Measurements from ENCODE around the gene PROKR2. TPM values are rescaled to one million over a fixed set of nuclear protein-coding genes. Genes with fewer than 3 reads are reported as not detected.

Gene PROKR2
- total RNA-seq, 6 experiments from 2014 or later, result not detected

DNA sequence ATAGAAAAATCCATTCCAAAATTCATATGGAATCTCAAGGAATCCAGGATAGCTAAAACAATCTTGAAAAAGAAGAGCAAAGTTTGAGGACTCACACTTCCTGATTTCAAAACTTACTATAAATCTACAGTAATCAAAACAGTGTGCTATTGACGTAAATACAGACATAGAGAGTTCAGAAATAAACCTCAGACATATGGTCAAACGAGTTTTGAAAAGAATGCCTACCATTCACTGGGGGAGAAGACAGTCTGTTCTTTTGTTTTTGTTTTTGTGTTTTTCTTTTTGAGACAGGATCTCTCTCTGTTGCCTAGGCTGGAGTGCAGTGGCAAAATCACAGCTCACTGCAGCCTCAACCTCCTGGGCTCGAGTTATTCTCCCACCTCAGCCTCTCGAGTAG lies 25.3 kb upstream of the PROKR2 start:
- TF ChIP-seq CTCF (IDR thresholded peaks at IDR 0.05), result no peak
- Mint-ChIP-seq H3K27me3 (ENCODE audit: insufficient read depth) (no peaks in the 10 kb centered on the region; the same call in 1 of the 2 replicates), H3K4me1 (ENCODE audit: low read depth) (no peaks in the 10 kb centered on the region), H3K27ac (no peak overlapping the region), H3K4me3 (no peak overlapping the region), H3K36me3 (ENCODE audit: low read depth) (no peaks in the 10 kb centered on the region), H3K9me3 (no peaks in the 10 kb centered on the region)
- DNase-seq, result no peak

DNA sequence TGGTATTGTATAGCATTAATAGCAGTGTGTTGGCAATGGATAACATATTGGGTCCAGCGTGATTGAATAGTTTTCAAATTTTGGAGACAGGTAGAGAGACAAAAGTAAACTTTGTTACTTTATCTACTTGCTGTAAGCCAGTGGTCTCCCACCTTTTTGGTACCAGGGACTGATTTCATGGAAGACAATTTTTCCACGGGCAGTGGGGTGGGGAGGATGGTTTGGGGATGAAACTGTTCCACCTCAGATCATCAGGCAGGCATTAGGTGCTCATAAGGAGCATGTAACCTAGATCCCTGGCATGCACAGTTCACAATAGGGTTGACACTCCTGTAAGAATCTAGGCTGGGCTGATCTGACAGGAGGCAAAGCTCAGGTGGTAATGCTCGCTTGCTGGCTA lies 14.6 kb upstream of the PROKR2 start:
- no peak for TF ChIP-seq CTCF (IDR thresholded peaks at IDR 0.05)
- Mint-ChIP-seq H3K36me3 (ENCODE audit: low read depth) (no peaks in the 10 kb centered on the region), H3K9me3 (no peaks in the 10 kb centered on the region), H3K27ac (no peak overlapping the region), H3K27me3 (ENCODE audit: insufficient read depth) (peaks cover 8% of the 10 kb centered on the region), H3K4me3 (no peak overlapping the region), H3K4me1 (ENCODE audit: low read depth) (no peaks in the 10 kb centered on the region)
- no peak for DNase-seq

- H3K27me3 Mint-ChIP-seq (ENCODE audit: insufficient read depth), result peaks cover 18% of the 10 kb centered on the region
- no peaks in the 10 kb centered on the region for H3K4me1 Mint-ChIP-seq (ENCODE audit: low read depth)
- H3K27ac Mint-ChIP-seq, result no peak overlapping the region
- no peak overlapping the region for H3K4me3 Mint-ChIP-seq
- no peak for TF ChIP-seq CTCF (IDR thresholded peaks at IDR 0.05)
- H3K36me3 Mint-ChIP-seq (ENCODE audit: low read depth), result no peaks in the 10 kb centered on the region
- DNase-seq, result no peak
- H3K9me3 Mint-ChIP-seq, result no peaks in the 10 kb centered on the region
Observed at GRCh38 chr20:5328268-5328667, 11.5 kb upstream of the PROKR2 start.

GRCh38 chr20:5327356-5327755 lies 10.6 kb upstream of the PROKR2 start:
- H3K4me3 Mint-ChIP-seq, result no peak overlapping the region
- DNase-seq, result no peak
- peaks cover 23% of the 10 kb centered on the region for H3K27me3 Mint-ChIP-seq (ENCODE audit: insufficient read depth)
- no peak overlapping the region for H3K27ac Mint-ChIP-seq
- TF ChIP-seq CTCF (IDR thresholded peaks at IDR 0.05), result no peak
- no peaks in the 10 kb centered on the region for H3K36me3 Mint-ChIP-seq (ENCODE audit: low read depth)
- no peaks in the 10 kb centered on the region for H3K4me1 Mint-ChIP-seq (ENCODE audit: low read depth)
- no peaks in the 10 kb centered on the region for H3K9me3 Mint-ChIP-seq

GRCh38 chr20:5315807-5316187 lies 957 bp downstream of the PROKR2 start:
- no peak for TF ChIP-seq CTCF (IDR thresholded peaks at IDR 0.05)
- Mint-ChIP-seq H3K9me3 (no peaks in the 10 kb centered on the region), H3K36me3 (ENCODE audit: low read depth) (no peaks in the 10 kb centered on the region), H3K27ac (no peak overlapping the region), H3K4me1 (ENCODE audit: low read depth) (no peaks in the 10 kb centered on the region), H3K4me3 (no peak overlapping the region), H3K27me3 (ENCODE audit: insufficient read depth) (peaks cover 22% of the 10 kb centered on the region)
- no peak for DNase-seq

- DNase-seq, result no peak
- Mint-ChIP-seq H3K36me3 (ENCODE audit: low read depth) (no peaks in the 10 kb centered on the region), H3K27ac (no peak overlapping the region), H3K4me3 (no peak overlapping the region), H3K27me3 (ENCODE audit: insufficient read depth) (peaks cover 17% of the 10 kb centered on the region), H3K4me1 (ENCODE audit: low read depth) (no peaks in the 10 kb centered on the region), H3K9me3 (peaks cover 6% of the 10 kb centered on the region)
- no peak for TF ChIP-seq CTCF (IDR thresholded peaks at IDR 0.05)
Observed at GRCh38 chr20:5313916-5314315, 2.8 kb downstream of the PROKR2 start.

Measured in HFFc6 (cell line).